WERI-Rb-1 (cell line): ENCODE measurements around the gene RORC.

Source experiments
- DNase-seq: peaks from one replicate; pipeline ENCODE4 v3.0.0-alpha.2; 2020
- H3K27ac ChIP-seq: fragments of 250-450 bp; sonication (Bioruptor Pico); 2 replicates; pipeline ENCODE4 v1.5.1; 2020; ENCODE audit warnings: mild to moderate bottlenecking, moderate library complexity
- H3K27me3 ChIP-seq: fragments of 250-450 bp; sonication (Bioruptor Pico); 2 replicates; pipeline ENCODE4 v1.5.1; 2021; ENCODE audit warnings: mild to moderate bottlenecking, low read depth, moderate library complexity; ENCODE audit not compliant: insufficient read depth, severe bottlenecking
- H3K36me3 ChIP-seq: fragments of 250-450 bp; sonication (Bioruptor Pico); 2 replicates; pipeline ENCODE4 v1.5.1; 2020; ENCODE audit warnings: mild to moderate bottlenecking, moderate library complexity
- H3K4me3 ChIP-seq: 2 replicates; pipeline ENCODE4 v1.5.1; 2011; ENCODE audit warnings: low read depth, mild to moderate bottlenecking, control low read depth, low read length
- H3K9me3 ChIP-seq: fragments of 250-450 bp; sonication (Bioruptor Pico); 2 replicates; pipeline ENCODE4 v1.5.1; 2021; ENCODE audit warnings: mild to moderate bottlenecking, moderate library complexity; ENCODE audit not compliant: severe bottlenecking
- TF ChIP-seq, protein P1 (sequence below): IDR thresholded peaks from 2 replicates; pipeline ENCODE4 v1.5.1; 2011; ENCODE audit warnings: low read depth, mild to moderate bottlenecking, control low read depth, inconsistent platforms, low read length

Gene RORC

DNA sequence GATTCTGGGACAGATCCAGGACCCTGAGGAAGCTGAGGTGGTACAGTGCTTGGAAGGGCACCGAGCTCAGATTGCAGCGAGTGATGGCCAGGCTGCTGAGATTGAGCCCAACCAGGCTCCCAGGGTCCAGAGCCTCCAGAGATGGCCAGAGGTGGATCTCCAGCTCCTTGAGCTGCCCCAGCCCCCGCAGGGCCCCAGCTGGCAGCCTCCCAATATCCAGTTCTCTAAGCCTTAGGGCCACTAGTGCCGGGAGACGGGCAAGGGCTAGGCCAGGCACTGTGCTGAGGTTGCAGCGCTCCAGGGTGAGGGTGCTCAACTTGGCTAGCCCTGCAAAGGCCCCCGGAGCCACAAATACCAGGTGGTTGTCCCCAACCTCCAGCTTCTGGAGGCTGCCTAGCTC lies 29.8 kb downstream of the RORC start:
- TF ChIP-seq, protein P1, sequence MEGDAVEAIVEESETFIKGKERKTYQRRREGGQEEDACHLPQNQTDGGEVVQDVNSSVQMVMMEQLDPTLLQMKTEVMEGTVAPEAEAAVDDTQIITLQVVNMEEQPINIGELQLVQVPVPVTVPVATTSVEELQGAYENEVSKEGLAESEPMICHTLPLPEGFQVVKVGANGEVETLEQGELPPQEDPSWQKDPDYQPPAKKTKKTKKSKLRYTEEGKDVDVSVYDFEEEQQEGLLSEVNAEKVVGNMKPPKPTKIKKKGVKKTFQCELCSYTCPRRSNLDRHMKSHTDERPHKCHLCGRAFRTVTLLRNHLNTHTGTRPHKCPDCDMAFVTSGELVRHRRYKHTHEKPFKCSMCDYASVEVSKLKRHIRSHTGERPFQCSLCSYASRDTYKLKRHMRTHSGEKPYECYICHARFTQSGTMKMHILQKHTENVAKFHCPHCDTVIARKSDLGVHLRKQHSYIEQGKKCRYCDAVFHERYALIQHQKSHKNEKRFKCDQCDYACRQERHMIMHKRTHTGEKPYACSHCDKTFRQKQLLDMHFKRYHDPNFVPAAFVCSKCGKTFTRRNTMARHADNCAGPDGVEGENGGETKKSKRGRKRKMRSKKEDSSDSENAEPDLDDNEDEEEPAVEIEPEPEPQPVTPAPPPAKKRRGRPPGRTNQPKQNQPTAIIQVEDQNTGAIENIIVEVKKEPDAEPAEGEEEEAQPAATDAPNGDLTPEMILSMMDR: no peak
- no peaks in the 10 kb centered on the region for H3K9me3 ChIP-seq
- no peak overlapping the region for H3K4me3 ChIP-seq
- no peaks in the 10 kb centered on the region for H3K27me3 ChIP-seq
- H3K36me3 ChIP-seq: no peaks in the 10 kb centered on the region
- H3K27ac ChIP-seq: no peak overlapping the region
- peak; percentile 14 for DNase-seq

DNA sequence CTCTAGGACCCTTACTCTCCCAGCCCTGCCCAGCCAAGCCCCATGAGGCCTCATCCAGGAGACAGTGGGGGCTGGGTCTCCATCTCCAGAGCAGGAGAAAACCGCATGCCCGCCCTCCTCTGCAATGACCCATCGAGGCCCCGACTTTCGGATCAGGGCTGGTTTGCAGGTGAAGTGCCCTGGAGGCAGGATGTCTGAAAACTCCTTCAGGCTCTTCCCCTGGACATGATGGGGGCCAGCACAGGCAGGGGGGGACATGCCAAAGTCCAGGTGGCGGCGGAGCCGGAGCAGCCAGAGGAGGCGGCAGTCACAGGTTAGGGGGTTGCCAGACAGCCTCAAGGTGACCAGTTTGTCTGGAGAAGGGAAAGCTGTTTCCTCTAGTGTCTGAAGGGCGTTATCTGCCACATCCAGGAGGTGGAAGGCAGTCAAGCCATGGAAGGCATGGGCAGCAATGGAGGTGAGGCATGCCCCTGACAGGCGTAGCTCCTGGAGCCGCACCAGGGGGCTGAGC lies 30.2 kb downstream of the RORC start:
- no peak overlapping the region for H3K27ac ChIP-seq
- DNase-seq: no peak
- no peaks in the 10 kb centered on the region for H3K9me3 ChIP-seq
- H3K36me3 ChIP-seq: no peaks in the 10 kb centered on the region
- no peak overlapping the region for H3K4me3 ChIP-seq
- no peaks in the 10 kb centered on the region for H3K27me3 ChIP-seq
- TF ChIP-seq, protein P1: no peak

DNA sequence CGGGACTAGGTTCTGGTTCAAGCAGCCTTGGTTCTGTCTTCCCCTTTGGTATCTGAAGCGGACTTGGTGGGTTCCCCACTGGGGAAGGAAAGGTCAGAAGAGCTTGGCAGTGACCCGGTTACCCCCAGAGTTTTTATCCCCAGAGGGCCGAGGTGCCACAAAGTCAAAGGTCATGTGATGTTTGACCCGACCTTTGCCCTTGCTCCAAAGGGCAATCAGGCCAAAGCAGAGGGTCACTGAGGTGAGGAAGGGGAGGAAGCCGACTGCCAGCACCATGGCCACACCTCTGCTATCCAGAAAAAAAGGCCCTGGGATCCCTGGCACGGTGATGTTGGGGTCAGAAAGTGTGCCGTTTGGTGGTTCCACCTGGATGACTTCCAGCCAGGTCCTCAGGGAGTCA lies 30.8 kb downstream of the RORC start:
- H3K27ac ChIP-seq: no peak overlapping the region
- TF ChIP-seq, protein P1: no peak
- H3K36me3 ChIP-seq: no peaks in the 10 kb centered on the region
- DNase-seq: no peak
- H3K27me3 ChIP-seq: no peaks in the 10 kb centered on the region
- H3K9me3 ChIP-seq: no peaks in the 10 kb centered on the region
- no peak overlapping the region for H3K4me3 ChIP-seq

DNA sequence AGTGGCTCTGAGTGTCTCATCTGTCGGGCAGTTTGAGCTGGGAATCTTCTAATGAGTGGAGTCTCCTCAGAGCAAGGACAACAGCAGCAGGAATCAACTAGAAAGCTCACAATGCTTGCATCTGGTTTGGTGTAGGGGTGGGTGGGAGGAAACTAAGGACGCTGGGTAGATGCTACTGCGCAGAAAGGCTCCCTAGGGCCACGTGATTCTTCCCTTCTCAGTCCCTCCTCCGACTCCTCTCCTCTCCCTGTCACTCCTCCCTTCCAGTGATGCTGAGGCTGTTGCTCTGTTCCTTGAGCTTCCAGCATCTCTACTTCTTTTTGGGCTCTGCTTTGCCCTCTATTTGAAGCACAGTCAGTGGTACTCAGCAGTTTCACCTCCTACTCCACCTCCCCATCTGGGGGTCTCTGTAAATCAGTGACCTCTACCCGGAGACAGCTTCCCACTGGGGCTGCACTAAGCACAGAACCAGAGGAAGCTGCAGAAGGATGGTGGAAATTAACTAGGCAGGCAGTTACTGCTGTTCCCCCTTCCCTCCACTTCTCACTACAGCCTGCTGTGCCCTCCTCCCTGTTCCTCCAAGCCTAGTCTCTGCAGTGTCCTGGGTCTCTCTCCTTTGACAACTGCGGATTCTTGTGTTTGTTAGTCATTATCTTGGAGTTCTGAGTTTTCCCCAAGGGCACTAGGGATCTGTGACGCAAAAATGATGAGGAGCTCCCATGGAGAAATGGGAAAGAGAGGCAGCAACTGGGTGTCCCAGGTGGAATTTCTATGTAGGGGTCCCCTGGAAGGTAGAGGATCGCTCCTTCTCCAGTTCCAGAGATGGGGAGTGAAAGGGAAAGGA lies 32.2 kb downstream of the RORC start:
- H3K9me3 ChIP-seq: no peaks in the 10 kb centered on the region
- DNase-seq: no peak
- no peaks in the 10 kb centered on the region; the same call in 1 of the 2 replicates for H3K36me3 ChIP-seq
- no peaks in the 10 kb centered on the region for H3K27me3 ChIP-seq
- H3K4me3 ChIP-seq: no peak overlapping the region
- TF ChIP-seq, protein P1: no peak
- H3K27ac ChIP-seq: no peak overlapping the region

DNA sequence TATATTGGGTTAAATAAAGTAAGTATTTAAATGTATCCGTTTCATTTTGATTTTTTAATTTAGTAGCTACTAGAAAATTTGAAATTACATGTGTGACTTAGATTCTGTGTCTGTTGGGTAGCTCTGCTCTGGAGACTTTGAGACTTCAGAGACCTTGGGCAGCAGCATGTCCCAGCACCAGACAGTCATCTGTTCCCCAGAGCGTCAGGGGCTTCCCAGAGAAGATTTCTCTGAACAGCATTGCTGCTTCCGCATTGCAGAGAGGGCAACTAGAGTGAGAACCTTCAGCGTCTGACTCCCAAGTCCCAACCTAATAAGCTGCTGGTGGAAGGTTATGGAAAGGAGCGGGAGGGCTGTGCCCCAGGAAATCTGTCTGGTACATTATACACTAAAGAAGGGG lies 33.0 kb downstream of the RORC start:
- Histone ChIP-seq H3K9me3 (no peaks in the 10 kb centered on the region), H3K27ac (no peak overlapping the region), H3K4me3 (no peak overlapping the region), H3K27me3 (no peaks in the 10 kb centered on the region), H3K36me3 (peaks cover 4% of the 10 kb centered on the region)
- TF ChIP-seq, protein P1: no peak
- DNase-seq: no peak
